Esophagus muscularis mucosa (tissue), 4 donors: ENCODE measurements around the gene MPC1L. TPM values are rescaled to one million over a fixed set of nuclear protein-coding genes. Genes with fewer than 3 reads are reported as not detected.
"Not testable (repeated sequence)": the region's sequence is repeated elsewhere in the genome, so short reads cannot be mapped to it uniquely, and the experiment has no call there.

ENCODE experiments used
- DNase-seq: peaks from one replicate; pipeline ENCODE4 v3.0.0-alpha.2; 2017; ENCODE audit errors: extremely low spot score
- H3K27ac ChIP-seq, 4 donors: fragments of 200-600 bp; sonication (generic); replicated peaks in 1 of 4; 1 replicate in 3 of 4; 2 replicates in 1 of 4; pipeline ENCODE4 v1.5.1; 2016 to 2019; ENCODE audit warnings: mild to moderate bottlenecking in 1 of 4
- H3K27me3 ChIP-seq, 4 donors: fragments of 200-600 bp; sonication (generic); one replicate each; pipeline versions ENCODE4 v1.5.1 to v1.6.0; 2016 to 2019
- H3K36me3 ChIP-seq, 4 donors: fragments of 200-600 bp; sonication (generic); one replicate each; pipeline ENCODE4 v1.5.1; 2016 to 2019
- H3K4me1 ChIP-seq, 4 donors: fragments of 200-600 bp; sonication (generic); one replicate each; pipeline ENCODE4 v1.5.1; 2016 to 2019
- H3K4me3 ChIP-seq, 4 donors: fragments of 200-600 bp; sonication (generic); 1 replicate in 2 of 4; 2 replicates in 2 of 4; pipeline ENCODE4 v1.5.1; 2016 to 2019; ENCODE audit warnings: mild to moderate bottlenecking in 4 of 4, moderate library complexity in 1 of 4
- H3K9me3 ChIP-seq, 4 donors: fragments of 200-600 bp; sonication (generic); 1 replicate in 3 of 4; 2 replicates in 1 of 4; pipeline ENCODE4 v1.5.1; 2016 to 2019
- EP300 ChIP-seq: sonication (generic); formaldehyde crosslinking; IDR thresholded peaks from one replicate; pipeline ENCODE4 v1.6.1; 2017; ENCODE audit warnings: antibody characterized with exemption
- POLR2A ChIP-seq: fragments of 450-650 bp; IDR thresholded peaks from one replicate; pipeline ENCODE4 v1.6.1; 2017; ENCODE audit warnings: antibody characterized with exemption, moderate library complexity, mild to moderate bottlenecking, low read depth
- POLR2AphosphoS5 ChIP-seq, 2 donors: sonication (generic); formaldehyde crosslinking; IDR thresholded peaks; one replicate each; pipeline ENCODE4 v1.6.1; 2017; ENCODE audit warnings: antibody characterized with exemption in 2 of 2
- WGBS: methylation state at CpG from one replicate; pipeline ENCODE4 v1.1.5; 2018; 5-methylcytosine and 5-hydroxymethylcytosine counted together
- intact Hi-C: fragments of 100-400 bp; cut with DNase I; formaldehyde crosslinking; loops from one replicate; pipeline ENCODE4 v1.15.1; 2023
- total RNA-seq, 4 donors: library from RNA; depleted of rRNA; stranded (reverse); fragments of >200 nt; gene quantifications; one replicate each; pipeline versions ENCODE4 v1.1.0 to v1.2.1, GENCODE V29; 2016
- TF ChIP-seq, protein P1 (sequence below), 3 experiments: fragments of 200-600 bp in 2 of 3; fragments of 450-650 bp in 1 of 3; sonication (generic) in 2 of 3; IDR thresholded peaks; one replicate each; pipeline ENCODE4 v1.5.1; 2017 to 2019; ENCODE audit warnings: antibody characterized with exemption in 3 of 3, mild to moderate bottlenecking in 2 of 3, moderate library complexity in 1 of 3

Gene MPC1L
- total RNA-seq: not detected

- Histone ChIP-seq H3K9me3 (peaks cover 0 to 10% (median 0%) of the 10 kb centered on the region in 4 donors), H3K36me3 (peaks cover 0 to 11% (median 10%) of the 10 kb centered on the region in 4 donors), H3K27ac (no peak within 1 kb of the TSS), H3K4me1 (no peaks in the 10 kb centered on the region), H3K27me3 (no peaks in the 10 kb centered on the region), H3K4me3 (no peak within 1 kb of the TSS)
- 87% methylated on average over 37 of the region's 38 CpGs for WGBS
- intact Hi-C loops: no loop called here
- TF ChIP-seq POLR2AphosphoS5 (IDR thresholded peaks at IDR 0.05) (no peak), EP300 (no peak), POLR2A (no peak)
- TF ChIP-seq, protein P1, sequence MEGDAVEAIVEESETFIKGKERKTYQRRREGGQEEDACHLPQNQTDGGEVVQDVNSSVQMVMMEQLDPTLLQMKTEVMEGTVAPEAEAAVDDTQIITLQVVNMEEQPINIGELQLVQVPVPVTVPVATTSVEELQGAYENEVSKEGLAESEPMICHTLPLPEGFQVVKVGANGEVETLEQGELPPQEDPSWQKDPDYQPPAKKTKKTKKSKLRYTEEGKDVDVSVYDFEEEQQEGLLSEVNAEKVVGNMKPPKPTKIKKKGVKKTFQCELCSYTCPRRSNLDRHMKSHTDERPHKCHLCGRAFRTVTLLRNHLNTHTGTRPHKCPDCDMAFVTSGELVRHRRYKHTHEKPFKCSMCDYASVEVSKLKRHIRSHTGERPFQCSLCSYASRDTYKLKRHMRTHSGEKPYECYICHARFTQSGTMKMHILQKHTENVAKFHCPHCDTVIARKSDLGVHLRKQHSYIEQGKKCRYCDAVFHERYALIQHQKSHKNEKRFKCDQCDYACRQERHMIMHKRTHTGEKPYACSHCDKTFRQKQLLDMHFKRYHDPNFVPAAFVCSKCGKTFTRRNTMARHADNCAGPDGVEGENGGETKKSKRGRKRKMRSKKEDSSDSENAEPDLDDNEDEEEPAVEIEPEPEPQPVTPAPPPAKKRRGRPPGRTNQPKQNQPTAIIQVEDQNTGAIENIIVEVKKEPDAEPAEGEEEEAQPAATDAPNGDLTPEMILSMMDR (IDR thresholded peaks at IDR 0.05): no peak
- DNase-seq: no peak
Observed at GRCh38 chrX:40623139-40623536, at the start of gene MPC1L. TSS of gene MPC1L (plus strand) at chrX:40623428. CDS start at chrX:40623566, 138 bp downstream.

DNA sequence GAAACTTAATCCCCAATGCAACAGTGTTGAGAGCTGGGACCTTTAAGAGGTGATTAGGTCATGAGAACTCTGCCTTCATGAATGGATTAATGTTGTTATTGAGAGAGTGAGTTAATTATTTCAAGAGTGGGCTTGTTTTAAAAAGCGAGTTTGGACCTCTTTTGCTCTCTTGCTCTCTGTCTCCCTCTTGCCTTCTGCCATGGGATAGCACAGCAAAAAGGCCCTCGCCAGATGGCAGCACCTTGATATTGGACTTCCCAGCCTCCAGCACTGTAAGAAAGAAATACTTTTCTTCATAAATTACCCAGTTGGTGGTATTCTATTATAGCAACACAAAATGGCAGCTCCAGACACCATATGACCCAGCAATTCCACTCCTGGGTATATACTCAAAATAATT, 49.5 kb upstream of the MPC1L start:
- Histone ChIP-seq H3K4me3 (no peak overlapping the region), H3K9me3 (no peaks in the 10 kb centered on the region), H3K36me3 (no peaks in the 10 kb centered on the region), H3K4me1 (no peaks in the 10 kb centered on the region), H3K27ac (no peak overlapping the region), H3K27me3 (no peaks in the 10 kb centered on the region)
- TF ChIP-seq, protein P1 (IDR thresholded peaks at IDR 0.05): peak in 1 of 3 experiments; percentile 22
- TF ChIP-seq POLR2AphosphoS5 (IDR thresholded peaks at IDR 0.05) (no peak), EP300 (no peak)
- DNase-seq: no peak
- intact Hi-C loops: no loop called here
- 48% methylated on average over 2 of the region's 2 CpGs for WGBS

DNA sequence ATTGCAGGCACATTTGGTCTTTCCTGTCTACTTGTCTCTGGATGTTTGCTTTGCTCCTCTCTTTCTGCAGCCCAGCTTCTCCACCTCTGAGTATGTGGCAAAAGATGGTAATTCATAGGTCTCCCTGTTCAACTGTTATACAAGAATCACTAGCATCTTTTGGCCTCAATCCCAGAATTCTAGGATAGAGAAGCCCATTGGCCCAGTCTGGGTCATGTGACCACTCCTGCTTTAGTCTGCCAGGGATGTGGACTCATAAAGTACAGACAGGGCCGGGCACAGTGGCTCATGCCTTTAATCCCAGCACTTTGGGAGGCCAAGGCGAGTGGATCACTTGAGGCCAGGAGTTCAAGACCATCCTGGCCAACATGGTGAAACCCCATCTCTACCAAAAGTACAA, 47.8 kb upstream of the MPC1L start:
- H3K27me3 ChIP-seq, H3K9me3 ChIP-seq, intact Hi-C loops, H3K27ac ChIP-seq, H3K4me3 ChIP-seq, H3K36me3 ChIP-seq, H3K4me1 ChIP-seq, DNase-seq: not testable (repeated sequence)
- WGBS: 0% methylated on average over 1 of the region's 2 CpGs

DNA sequence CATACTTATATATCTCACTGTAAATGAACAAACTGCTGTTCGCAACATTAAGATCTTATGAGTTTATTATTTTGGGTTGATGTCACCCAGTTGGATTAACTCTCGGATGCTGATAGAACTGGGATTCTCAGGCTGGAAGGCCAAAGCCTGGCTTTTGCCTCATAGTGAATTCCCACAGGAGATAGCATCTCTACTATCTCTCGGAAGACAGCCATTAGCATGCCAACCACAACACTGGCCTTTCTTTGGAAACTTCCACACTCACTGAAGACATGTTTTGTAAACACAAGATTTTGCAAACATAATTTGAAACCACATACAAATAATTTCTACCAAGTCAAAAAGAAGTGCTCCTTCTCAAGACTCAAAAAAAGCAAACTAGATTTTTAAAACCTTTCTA, 46.9 kb upstream of the MPC1L start:
- 91% methylated on average over 3 of the region's 3 CpGs for WGBS
- H3K9me3 ChIP-seq: no peaks in the 10 kb centered on the region

DNA sequence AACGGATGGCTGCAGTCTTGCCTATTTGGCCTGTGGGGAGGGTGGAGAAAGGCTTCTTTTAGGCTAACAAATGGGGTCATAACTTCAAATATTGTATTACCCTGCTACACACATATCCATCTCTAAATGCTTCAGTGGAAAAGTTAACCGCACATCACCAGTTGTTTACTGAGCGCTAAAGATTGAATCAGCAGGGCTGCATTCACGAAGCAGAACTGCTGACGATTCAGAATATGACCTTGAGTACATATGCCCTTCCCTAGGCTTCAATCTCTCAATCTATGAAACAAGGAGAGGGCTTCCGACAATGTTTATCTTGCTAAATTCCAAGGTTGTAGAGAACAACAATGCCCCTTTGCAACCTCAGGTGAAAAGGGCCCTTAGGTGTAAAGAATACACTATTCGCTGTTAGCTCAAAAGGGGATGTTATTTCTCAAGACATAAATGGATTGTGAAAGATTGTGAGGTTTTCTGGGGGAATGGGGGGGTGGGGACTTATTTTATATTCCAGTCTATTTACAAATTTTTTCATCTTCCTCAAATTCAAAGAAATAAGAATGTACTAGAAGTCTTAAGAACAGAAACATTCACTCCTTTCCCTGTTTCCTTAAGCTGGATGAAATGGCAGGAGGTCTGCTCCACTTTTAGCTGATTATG, 45.1 kb upstream of the MPC1L start:
- TF ChIP-seq POLR2AphosphoS5 (IDR thresholded peaks at IDR 0.05) (no peak), POLR2A (no peak), EP300 (no peak)
- TF ChIP-seq, protein P1 (IDR thresholded peaks at IDR 0.05): no peak
- Histone ChIP-seq H3K27me3 (no peaks in the 10 kb centered on the region), H3K36me3 (no peaks in the 10 kb centered on the region), H3K27ac (no peak overlapping the region), H3K4me3 (no peak overlapping the region), H3K4me1 (peaks cover 0 to 18% (median 18%) of the 10 kb centered on the region in 4 donors), H3K9me3 (no peaks in the 10 kb centered on the region)
- intact Hi-C loops: no loop called here
- DNase-seq: no peak
- WGBS: 74% methylated on average over 7 of the region's 7 CpGs

More for the DNA sequence above, 46.9 kb upstream of the MPC1L start:
- Histone ChIP-seq H3K36me3 (no peaks in the 10 kb centered on the region), H3K4me1 (peaks cover 0 to under 1% (median 0%) of the 10 kb centered on the region in 4 donors), H3K27me3 (no peaks in the 10 kb centered on the region), H3K4me3 (no peak overlapping the region), H3K27ac (no peak overlapping the region)
- intact Hi-C loops: no loop called here
- DNase-seq: no peak
- TF ChIP-seq POLR2A: no peak
- TF ChIP-seq POLR2AphosphoS5 (IDR thresholded peaks at IDR 0.05): no peak

DNA sequence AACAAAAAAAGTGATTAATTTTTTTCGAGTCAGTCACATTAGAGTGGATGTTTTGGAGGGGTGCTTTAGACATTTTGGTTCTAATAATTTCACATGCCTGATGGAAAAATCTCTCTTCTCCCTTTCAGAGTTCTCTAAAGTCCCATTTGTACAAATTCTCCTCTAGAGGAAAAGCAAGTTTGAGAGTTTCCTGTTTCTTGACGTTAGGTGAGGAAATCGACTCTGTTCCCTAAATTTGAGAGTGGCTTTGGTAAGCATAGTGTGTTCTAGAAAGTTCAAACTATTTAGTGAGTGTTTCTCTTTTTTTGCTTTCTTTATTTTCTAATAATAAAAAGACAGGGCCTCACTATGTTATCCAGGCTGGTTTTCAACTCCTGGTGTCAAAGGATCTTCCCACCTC, 44.1 kb upstream of the MPC1L start:
- TF ChIP-seq POLR2A (no peak), POLR2AphosphoS5 (IDR thresholded peaks at IDR 0.05) (no peak), EP300 (no peak)
- TF ChIP-seq, protein P1 (IDR thresholded peaks at IDR 0.05): no peak
- Histone ChIP-seq H3K27me3 (no peaks in the 10 kb centered on the region), H3K36me3 (no peaks in the 10 kb centered on the region), H3K4me1 (peaks cover 0 to 25% (median 20%) of the 10 kb centered on the region in 4 donors), H3K9me3 (no peaks in the 10 kb centered on the region), H3K27ac (no peak overlapping the region), H3K4me3 (no peak overlapping the region)
- WGBS: 62% methylated on average over 3 of the region's 3 CpGs
- no peak for DNase-seq
- intact Hi-C loops: no loop called here
